DMS 273 (cell line): Measurements from ENCODE around the gene SORBS2.

ENCODE experiments used
- DNase-seq: peaks from one replicate; lab custom pipeline; 2025; ENCODE audit not compliant: unreplicated experiment; lab: John Stamatoyannopoulos, UW

Gene SORBS2

DNA sequence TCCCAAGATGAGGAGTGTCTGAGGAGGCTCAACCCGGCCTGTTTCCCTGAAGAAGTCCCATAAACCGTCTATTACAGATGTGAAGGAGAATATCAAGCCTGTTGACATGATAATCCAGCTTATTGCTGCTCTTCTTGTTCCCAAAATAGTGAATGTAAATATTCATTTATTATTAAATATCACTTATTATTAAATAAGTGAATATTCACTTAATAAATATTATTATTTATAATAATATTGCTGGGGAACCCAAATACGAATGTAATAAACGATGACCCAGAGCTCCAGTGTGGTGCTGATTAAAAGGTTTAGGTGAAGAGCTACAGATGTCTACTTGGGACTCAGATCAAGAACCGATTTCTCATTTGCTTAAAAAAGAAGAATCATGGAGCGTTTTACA lies 23.8 kb upstream of the SORBS2 start:
- no peak for DNase-seq

DNA sequence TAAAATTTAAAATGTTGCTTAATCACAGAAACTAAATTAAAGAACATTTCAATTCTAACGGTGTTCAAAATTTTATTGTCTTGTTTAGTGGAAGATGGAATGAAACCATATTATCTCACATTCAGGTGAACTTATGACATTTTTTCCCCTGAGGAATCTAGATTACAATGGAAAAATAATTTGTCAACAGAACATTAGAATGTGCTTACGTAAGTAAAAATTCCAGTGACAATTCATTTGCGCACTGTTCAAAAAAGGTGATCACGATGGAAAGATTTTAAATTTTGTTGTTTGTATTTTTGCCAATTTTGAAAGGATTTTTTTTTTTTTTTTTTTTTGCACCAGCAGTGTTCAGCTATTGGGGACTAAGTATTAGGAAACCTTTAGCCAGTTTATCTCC lies 23.3 kb upstream of the SORBS2 start:
- no peak for DNase-seq

DNA sequence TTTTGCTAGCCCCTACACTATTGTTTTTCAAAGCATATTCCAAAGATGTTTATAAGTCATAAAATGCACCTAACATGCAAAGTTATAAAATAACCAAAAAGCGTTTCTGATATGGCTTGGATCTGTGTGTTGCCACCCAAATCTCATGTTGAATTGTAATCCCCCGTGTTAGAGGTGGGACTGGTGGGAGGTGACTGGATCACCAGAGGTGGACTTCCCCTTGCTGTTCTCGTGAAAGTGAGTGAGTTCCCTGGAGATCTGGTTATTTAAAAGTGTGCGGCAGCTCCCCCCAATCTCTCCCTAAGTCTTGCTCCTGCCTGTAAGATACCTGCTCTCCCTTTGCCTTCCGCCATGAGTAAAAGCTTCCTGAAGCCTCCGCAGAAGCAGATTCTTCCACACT lies 22.8 kb upstream of the SORBS2 start:
- no peak for DNase-seq

DNA sequence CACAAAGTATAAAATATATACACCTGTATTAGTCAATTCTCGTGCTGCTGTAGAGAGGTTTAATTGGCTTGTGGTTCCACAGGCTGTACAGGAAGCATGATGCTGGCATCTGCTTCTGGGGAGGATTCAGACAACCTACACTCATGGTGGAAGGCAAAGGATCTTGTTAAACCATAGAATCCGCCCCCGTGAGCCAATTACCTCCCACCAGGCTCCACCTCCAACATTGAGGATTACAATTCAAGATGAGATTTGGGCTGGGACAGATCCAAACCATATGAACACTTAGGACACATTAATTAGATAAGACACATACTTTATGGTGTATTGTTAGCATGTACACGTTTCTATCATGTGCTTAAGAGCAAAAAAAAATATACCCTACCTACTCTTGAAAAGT lies 22.1 kb upstream of the SORBS2 start:
- DNase-seq, result no peak

DNA sequence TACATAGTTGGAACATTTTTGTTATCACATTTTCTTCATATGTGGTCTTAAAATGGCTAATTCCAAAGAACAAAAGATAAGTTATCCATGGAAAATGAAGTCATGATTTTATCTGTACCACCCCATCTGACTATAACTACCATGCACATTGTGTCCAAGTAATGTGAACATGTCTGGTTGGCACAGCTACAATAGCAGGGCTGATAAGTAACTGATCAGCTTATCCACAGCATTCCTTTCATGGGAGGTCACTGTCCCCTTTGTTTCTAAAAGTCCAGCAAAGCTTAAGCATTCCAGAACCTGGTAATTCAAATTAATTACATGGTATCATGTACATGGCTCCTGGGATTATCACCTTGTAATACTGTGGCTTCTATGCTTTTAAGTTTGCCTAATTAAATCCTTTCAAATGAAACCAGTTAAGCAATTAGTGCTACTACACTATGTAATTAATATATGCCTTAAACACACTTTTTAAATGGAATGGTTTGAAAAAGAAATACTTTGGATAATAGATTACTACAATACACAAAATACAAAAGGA lies 21.1 kb upstream of the SORBS2 start:
- no peak for DNase-seq

DNA sequence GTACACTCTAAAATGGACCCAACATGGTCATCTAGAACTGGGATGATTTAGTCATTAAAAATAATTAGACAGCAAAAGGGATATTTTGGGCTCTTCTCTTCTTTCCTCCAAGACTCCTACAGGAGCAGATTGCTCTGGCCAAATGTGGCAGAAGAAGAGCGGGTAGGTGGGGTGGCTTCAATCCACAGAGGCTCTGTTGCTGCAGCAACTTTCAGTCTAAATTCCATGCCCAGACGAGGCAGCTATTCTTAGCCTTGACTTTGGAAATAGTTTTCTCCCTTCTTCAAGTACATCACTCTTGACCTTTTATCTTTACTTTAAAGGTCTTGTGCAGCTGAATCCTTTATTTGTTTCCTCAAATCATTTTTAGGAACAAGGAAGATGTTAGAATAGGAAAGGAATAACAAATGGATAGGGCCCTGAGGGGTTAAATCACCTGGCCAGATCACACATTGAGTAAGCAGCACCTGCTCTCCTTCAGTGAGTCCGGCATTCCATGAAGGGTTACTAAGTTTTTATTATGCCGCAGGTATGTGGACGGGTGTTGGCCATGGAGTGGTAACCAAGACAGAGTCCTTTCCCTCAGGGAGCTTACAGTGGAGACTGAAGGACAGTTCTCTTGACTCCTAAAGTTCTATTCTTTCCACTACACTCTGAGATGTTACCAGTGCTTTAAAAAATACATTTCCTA lies 19.3 kb upstream of the SORBS2 start:
- no peak for DNase-seq

DNA sequence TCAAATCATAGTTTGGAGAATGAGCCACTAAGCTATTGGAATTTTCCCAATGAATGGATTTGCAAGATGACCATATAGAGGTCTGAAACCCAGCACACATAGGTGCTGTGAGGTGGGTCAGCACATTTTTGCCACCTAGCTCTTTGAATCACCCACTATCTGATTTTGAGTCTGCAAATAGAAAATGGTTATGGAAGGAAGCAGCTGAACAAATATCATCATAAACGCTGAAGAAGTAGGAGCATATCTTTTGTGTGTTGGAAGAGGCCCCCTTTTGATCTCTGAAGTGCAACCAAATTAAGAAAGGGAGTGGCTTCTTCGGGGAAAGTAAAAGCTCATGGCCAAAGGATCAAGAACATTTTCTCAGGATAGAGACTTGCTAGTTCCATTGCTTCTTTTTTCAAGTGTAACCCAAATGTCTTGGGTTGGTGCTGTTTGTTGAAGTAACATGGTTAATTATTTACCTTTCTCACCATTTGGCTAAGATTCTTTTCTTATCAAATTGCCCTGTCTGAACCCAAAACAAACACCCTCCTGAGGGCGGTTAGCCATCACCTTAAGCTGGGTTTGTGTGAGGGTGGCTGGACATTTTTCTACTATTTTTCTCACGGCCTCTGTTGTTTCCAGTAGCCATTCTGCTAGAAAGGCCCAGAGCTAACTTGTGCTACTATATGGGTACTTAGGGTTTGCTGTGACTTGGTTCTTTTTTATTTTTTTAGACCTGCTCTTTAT lies 18.4 kb upstream of the SORBS2 start:
- DNase-seq, result no peak

DNA sequence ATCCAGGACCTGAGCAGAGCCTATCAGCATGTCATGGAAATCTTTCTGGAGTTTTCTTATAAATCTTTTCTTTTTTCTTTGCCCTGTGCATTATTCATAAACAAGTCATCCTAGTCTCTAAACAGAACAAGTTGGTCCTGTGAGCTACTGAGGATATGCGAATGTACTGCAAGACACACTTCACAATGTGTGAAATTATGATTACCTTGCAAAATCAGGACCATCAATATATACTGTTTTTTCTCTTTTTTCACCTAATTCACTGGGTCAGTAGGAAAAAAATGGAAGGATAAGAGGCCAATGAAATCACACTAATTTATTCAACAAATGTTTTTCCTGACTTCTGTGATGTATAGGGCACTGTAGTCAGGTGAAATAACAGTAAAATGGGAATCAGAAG lies 14.4 kb upstream of the SORBS2 start:
- DNase-seq, result no peak

DNA sequence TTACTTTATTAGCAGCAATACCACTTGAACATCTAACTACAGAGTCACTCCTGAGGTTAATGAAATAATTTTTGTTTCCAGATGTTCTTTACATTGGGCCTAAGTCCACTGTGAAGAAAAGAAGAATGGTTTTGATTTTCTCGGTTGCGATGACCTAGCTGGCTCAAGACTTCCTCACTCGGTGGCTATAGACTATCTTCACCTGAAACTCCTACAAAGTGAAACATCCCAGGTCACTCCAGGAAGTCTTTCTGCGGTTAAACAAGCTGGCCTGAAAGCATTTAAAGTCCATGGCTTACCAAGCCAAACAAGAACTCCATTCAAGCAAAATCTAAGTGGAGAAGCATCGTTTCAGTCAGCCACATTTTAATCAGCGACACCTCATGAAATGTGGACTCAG lies 13.7 kb upstream of the SORBS2 start:
- DNase-seq, result no peak

DNA sequence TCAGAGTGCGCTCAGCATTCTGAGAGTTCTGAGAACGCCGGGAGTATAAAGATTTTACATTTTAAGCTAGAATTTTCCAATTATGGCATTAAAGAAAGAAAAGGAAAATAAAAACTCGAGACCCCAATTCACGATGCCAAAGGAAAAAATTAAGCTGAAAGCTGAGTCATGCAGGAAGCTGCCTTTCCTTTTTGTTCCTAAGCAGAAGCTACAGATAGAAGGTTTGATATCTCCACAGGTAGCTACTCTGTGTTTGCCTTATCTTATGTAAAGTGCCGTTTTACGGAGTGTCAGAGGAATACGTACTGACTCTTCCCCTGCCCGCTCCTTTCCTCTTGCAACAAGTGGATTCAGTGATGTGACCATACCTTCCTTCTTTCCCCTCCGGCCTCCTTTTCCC lies 10.8 kb upstream of the SORBS2 start:
- no peak for DNase-seq

DNA sequence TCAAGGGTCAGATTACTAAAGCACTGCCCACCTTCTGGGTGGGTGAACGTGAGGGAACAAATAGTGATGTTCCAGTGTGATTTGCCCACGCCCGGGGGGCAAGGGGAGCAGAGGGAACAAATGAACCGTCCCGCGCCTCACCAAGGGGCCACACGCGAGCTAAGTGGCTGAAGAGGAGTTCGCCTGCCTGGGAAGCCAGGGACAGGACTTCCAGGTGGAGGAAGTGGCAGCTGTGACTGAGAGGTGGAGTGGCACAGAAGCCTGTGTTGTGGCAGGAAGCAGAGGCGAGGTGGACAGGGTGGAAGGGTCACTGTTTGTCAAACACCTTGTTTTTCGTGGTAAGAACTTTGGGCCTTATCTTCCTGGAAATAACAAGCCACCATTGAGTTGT lies 9.0 kb upstream of the SORBS2 start:
- DNase-seq, result no peak

DNA sequence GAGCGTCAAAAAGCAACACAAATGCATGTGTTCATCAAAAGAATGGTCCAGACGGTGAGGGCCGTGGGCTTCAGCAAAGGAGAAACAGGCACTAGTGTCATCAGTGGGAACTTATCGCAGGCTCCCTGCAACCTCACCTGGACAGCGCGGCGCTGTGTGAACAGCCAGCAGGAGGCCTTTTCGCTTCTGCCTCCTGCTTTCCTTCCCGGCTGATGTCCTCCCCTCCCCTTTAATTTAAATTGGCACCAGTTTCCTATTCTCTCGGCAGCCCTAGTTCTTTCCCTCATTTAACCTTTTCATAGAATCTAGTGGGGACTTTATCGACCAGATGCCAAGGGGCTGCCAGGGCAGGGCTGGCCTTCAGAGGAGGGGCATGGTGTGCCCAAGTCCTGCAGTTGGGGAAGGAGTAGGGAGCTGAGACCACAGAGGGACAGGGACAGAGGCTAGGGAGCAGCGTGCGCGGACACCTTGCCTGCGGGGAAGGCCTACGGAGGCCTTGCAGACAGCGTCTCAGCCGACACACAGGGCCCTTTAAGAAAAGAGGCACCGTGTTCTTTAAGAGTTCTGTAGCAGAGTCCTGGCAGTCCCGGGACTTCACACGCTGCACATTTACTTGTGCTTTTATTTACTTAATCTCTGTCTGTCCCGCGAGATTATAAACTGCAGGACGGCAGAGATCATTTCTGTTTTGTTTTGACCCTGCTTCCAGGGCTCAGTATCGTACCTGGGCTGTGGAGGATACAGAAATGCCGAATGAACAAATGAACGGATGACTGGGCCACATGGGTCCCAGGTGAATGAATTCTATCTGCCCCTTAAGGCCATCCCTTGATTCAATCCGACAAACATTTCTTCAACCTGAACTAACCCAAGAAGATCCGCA lies 8.4 kb upstream of the SORBS2 start:
- DNase-seq, result no peak

DNA sequence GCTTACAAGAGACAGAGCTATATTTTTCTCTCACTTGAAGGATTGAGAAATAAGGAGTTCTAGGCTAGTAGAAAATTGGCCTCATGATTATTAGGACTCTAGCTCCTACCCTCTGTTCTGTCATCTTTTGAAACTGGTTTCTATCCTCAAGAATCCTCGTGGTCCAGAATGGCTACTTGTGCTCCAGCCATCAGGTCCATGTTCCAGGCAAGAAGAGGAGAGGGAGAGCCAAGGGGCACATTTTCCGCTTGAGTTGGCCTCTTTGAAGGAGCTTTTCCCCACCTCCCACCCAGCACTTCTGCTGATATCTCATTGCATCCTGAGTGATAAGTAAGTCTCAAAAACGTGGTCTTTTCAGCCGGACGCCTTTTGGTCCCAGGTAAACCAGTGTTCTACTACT lies 7.2 kb upstream of the SORBS2 start:
- no peak for DNase-seq

DNA sequence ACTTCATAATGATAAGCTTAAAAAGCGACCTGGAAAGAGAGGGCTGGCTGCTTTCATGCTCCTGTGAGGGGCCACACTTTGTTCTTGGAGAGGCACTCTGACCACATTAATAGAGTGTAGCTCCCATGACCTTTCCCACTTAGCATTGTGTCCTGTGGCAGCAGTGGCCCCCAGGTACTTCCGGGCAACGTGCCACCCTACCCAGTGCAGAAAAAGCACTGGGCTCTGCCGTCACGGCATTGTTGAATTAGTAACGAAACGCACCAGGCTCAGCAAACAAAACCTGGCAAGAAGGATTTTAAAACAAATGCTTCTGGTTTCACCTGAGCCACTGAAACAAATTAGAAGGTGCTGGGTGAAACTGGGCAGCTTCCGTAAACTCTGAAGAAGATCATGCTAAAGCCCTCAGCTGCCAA lies 5.4 kb upstream of the SORBS2 start:
- DNase-seq, result no peak

DNA sequence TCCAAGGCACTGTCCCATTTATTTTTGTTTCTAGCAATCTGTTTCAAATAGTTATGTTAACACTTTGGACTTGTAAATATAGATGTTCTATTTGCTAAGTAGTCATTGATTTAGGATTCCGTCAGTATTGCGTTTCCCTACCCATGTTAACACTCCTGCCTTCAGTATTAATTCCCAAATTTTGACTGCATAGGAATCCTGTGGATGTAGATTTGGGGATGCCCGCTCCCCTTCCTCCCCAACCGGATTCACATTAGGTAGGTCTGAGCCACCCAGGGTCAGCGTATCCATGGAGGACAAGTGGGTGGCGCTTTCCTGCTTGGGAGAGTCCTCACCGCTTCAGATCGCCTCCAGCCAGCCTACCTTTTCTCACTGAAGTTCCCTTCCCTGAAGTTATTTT lies 1.1 kb upstream of the SORBS2 start:
- no peak for DNase-seq

DNA sequence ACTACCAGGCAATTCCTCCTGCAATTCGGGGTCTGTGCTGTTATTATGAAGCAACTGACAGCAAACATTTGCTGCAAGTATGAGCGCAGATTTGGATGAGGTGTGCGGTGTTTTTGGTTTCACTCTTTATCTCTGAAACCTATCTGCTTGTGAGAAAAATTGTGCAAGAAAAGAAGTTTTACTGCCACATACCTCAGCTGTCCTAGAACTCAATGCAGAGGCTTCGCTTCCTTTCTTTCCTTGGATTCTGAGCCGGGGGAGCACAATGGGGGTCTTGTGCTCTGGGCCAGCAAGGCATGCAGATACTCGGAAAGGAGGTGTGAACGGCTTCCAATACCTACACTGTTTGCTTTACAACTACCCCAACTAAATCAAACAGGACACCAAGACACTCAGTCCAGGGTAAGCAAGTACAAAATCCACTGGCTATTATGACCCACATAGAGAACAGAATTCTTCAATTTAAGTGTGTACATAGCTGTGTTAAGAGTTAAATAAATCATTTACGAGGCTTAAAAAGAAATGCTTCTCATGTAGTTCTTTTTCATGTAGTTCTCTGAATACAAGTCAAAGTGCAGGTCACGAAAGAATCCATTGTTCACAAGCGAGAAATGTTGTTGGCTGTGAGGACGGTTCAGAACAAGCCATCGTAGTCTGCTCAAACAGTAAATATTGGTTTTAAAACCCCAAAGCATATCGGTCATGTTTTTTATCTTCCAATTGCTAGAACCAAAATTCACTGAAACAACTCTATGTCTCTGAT lies 1.1 kb downstream of the SORBS2 start:
- DNase-seq, result peak; percentile 3

DNA sequence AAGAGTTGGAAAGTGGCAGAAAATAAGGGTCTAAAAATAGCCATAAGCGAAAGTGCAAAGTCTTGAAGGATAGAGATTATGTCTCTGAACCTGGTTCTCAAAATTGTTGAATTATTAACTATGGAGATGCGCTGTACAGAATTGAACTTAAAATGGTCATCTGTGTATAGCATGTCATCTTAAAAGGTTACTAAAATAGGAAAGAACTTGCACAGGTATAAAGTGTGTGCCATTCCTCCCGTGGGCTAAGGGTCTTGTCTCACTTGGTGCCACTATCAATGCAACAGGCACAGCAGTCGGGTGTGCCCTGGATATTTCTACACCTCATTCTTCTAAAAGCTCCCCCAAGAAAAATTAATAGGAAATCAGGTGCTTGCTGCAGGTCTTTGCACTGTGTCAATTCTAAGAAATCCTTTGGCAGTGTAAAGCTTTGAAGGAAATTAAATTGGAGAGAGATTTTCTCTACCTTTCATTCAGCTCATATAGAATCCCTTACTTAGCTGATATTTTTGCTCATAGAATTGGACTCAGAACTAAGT lies 2.4 kb downstream of the SORBS2 start:
- no peak for DNase-seq

DNA sequence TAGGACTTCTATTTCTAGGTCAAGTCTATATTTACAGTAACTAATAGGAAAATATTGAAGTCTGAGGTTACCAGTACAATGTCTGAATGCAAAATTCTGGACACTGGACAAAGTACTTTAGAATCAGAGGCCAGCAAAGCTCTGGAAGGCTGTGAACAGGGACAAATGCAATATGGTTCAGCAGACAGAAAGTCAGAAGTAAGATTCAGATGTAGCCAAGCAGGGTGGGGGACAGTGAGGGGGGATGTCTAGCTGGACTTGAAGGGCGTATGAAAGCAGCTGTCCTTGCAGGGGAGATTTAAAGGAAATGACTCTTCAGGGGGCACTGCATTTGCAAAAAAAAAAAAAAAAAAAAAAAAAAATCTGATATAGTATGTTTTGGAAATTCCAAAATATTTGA lies 2.9 kb downstream of the SORBS2 start:
- no peak for DNase-seq

DNA sequence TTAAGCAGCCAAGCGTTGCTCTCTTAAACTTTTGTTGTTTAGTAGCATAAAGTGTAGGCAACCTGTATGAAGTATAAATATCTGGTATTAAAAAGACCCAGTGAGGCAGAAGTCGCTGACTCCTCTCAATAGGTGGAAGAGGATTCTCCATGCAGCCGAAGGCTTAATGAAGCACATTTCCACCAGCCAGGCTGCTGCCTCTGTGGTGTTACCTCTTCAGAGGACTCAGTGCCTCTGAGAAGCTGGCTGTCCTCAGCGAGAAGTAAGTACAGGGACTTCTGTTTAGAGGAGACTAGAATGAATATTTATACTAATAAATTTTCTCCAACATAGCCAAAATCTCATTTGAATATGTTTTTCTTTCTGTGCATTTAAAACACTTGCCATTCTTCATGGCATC lies 6.0 kb downstream of the SORBS2 start:
- DNase-seq, result no peak

DNA sequence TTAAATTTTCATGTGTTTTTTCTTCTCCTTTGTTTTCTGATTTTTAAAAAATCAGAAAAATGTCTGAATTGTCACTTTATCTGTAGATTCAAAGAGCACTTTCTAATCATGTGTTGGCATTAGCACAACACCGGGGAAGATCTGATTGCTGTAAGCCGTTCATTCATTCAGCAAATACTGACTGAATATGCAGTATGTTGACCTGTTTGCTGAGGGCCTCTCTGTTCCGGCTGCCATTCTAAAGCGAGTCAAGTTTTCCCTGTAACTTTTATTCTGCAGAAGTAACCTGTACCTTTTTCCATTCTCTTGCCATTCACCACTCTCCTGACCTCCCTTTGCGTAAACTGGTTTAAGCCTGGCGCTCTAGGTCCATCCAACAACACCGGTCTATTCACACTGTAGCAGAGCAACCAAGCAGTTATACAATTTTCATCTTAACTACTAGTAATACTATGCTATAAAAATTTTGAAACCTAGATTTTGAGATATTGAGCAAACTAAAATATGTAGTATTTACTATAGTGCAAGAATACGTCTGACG lies 6.7 kb downstream of the SORBS2 start:
- no peak for DNase-seq
